H9 (cell line): Measurements from ENCODE around the gene SNX7. TPM values are rescaled to one million over a fixed set of nuclear protein-coding genes. Genes with fewer than 3 reads are reported as not detected.

Experiments
- DNase-seq: peaks from one replicate; pipeline ENCODE4 v3.0.0-alpha.2; 2017
- H2AFZ ChIP-seq: one replicate; pipeline ENCODE4 v1.6.1; 2013; ENCODE audit warnings: mild to moderate bottlenecking, low read length, control low read depth, moderate library complexity
- H2AK5ac ChIP-seq: 2 replicates; pipeline ENCODE4 v1.6.1; 2013; ENCODE audit warnings: low read length, control low read depth, mixed read lengths; ENCODE audit not compliant: insufficient read length
- H2BK120ac ChIP-seq: one replicate; pipeline ENCODE4 v1.6.1; 2013; ENCODE audit warnings: low read depth, mild to moderate bottlenecking, low read length, control low read depth, inconsistent platforms; ENCODE audit not compliant: poor library complexity, severe bottlenecking
- H2BK12ac ChIP-seq: 2 replicates; pipeline ENCODE4 v1.6.1; 2013; ENCODE audit warnings: low read length, control low read depth, mixed read lengths, low read depth; ENCODE audit not compliant: insufficient read length
- H2BK15ac ChIP-seq: 2 replicates; pipeline ENCODE4 v1.6.1; 2013; ENCODE audit warnings: low read depth, low read length, control low read depth
- H2BK20ac ChIP-seq: one replicate; pipeline ENCODE4 v1.6.1; 2013; ENCODE audit warnings: low read depth, mild to moderate bottlenecking, low read length, control low read depth, inconsistent platforms; ENCODE audit not compliant: poor library complexity, severe bottlenecking
- H2BK5ac ChIP-seq: 2 replicates; pipeline ENCODE4 v1.6.1; 2013; ENCODE audit warnings: low read length, control low read depth, mixed read lengths; ENCODE audit not compliant: insufficient read length
- H3K14ac ChIP-seq: 2 replicates; pipeline ENCODE4 v1.6.1; 2013; ENCODE audit warnings: low read length, control low read depth; ENCODE audit not compliant: insufficient read depth
- H3K18ac ChIP-seq: 2 replicates; pipeline ENCODE4 v1.6.1; 2013; ENCODE audit warnings: low read depth, mild to moderate bottlenecking, mixed read lengths, low read length, control low read depth; ENCODE audit not compliant: insufficient read length
- H3K23ac ChIP-seq: 2 replicates; pipeline ENCODE4 v1.6.1; 2013; ENCODE audit warnings: low read length, control low read depth, mixed read lengths, low read depth; ENCODE audit not compliant: insufficient read length
- H3K23me2 ChIP-seq: 2 replicates; pipeline ENCODE4 v1.6.1; 2013; ENCODE audit warnings: low read depth, mild to moderate bottlenecking, mixed read lengths, low read length, control low read depth; ENCODE audit not compliant: insufficient read length, poor library complexity, severe bottlenecking
- H3K27ac ChIP-seq: 2 replicates; pipeline ENCODE4 v1.5.1; 2013; ENCODE audit warnings: low read length, control low read depth, mixed read lengths, low read depth; ENCODE audit not compliant: insufficient read length
- H3K27me3 ChIP-seq: 2 replicates; pipeline ENCODE4 v1.6.1; 2013; ENCODE audit warnings: low read length, control low read depth, inconsistent platforms; ENCODE audit not compliant: insufficient read depth
- H3K4ac ChIP-seq: 2 replicates; pipeline ENCODE4 v1.6.1; 2013; ENCODE audit warnings: low read depth, mild to moderate bottlenecking, control low read depth, inconsistent platforms, low read length, moderate library complexity
- H3K4me1 ChIP-seq: 2 replicates; pipeline ENCODE4 v1.6.1; 2013; ENCODE audit warnings: low read length, control low read depth, inconsistent platforms; ENCODE audit not compliant: insufficient read depth
- H3K4me2 ChIP-seq: 2 replicates; pipeline ENCODE4 v1.6.1; 2013; ENCODE audit warnings: low read length, control low read depth, mixed read lengths; ENCODE audit not compliant: insufficient read length, insufficient read depth
- H3K56ac ChIP-seq: 2 replicates; pipeline ENCODE4 v1.6.1; 2013; ENCODE audit warnings: low read depth, mild to moderate bottlenecking, mixed read lengths, low read length, control low read depth; ENCODE audit not compliant: insufficient read length
- H3K79me1 ChIP-seq: 2 replicates; pipeline ENCODE4 v1.6.1; 2013; ENCODE audit warnings: low read depth, mild to moderate bottlenecking, moderate library complexity, low read length, control low read depth, inconsistent platforms; ENCODE audit not compliant: insufficient read depth, poor library complexity, severe bottlenecking
- H3K79me2 ChIP-seq: 2 replicates; pipeline ENCODE4 v1.6.1; 2013; ENCODE audit warnings: low read length, control low read depth, inconsistent platforms; ENCODE audit not compliant: insufficient read depth
- H3K9ac ChIP-seq: 2 replicates; pipeline ENCODE4 v1.6.1; 2013; ENCODE audit warnings: low read length, control low read depth, mixed read lengths; ENCODE audit not compliant: insufficient read length; ENCODE audit errors: extremely low read depth
- H3K9me3 ChIP-seq: one replicate; pipeline ENCODE4 v1.6.1; 2013; ENCODE audit warnings: low read depth, low read length, inconsistent platforms; ENCODE audit not compliant: control insufficient read depth
- H3T11ph ChIP-seq: one replicate; pipeline ENCODE4 v1.6.1; 2013; ENCODE audit warnings: mild to moderate bottlenecking, low read length, control low read depth, inconsistent platforms
- H4K20me1 ChIP-seq: one replicate; pipeline ENCODE4 v1.6.1; 2013; ENCODE audit not compliant: control insufficient read depth, insufficient read length, insufficient read depth
- H4K5ac ChIP-seq: 2 replicates; pipeline ENCODE4 v1.6.1; 2013; ENCODE audit warnings: low read depth, mild to moderate bottlenecking, mixed read lengths, low read length, control low read depth; ENCODE audit not compliant: insufficient read length
- H4K8ac ChIP-seq: replicated peaks from 2 replicates; pipeline ENCODE4 v1.6.1; 2013; ENCODE audit warnings: low read length, control low read depth, mixed read lengths, low read depth; ENCODE audit not compliant: insufficient read length
- H4K91ac ChIP-seq: 2 replicates; pipeline ENCODE4 v1.6.1; 2013; ENCODE audit warnings: low read depth, mild to moderate bottlenecking, moderate library complexity, mixed read lengths, low read length, control low read depth; ENCODE audit not compliant: insufficient read length
- H3K27ac Mint-ChIP-seq, 3 experiments: 2 replicates in 2 of 3; 3 replicates in 1 of 3; pipeline ENCODE4 v1.8.0; 2020 to 2021; ENCODE audit warnings: mixed read lengths in 3 of 3, mild to moderate bottlenecking in 1 of 3, moderate library complexity in 1 of 3
- H3K27me3 Mint-ChIP-seq: 2 replicates; pipeline ENCODE4 v1.8.0; 2021; ENCODE audit warnings: low read depth, mild to moderate bottlenecking, moderate library complexity, mixed read lengths
- H3K36me3 Mint-ChIP-seq, 3 experiments: 2 replicates in 2 of 3; 3 replicates in 1 of 3; pipeline ENCODE4 v1.8.0; 2020 to 2021; ENCODE audit warnings: low read depth in 3 of 3, mixed read lengths in 3 of 3; ENCODE audit not compliant: insufficient read depth in 1 of 3
- H3K4me1 Mint-ChIP-seq, 2 experiments: 2 replicates each; pipeline ENCODE4 v1.8.0; 2020; ENCODE audit warnings: mixed read lengths in 2 of 2
- H3K4me3 Mint-ChIP-seq, 2 experiments: 2 replicates in 1 of 2; 3 replicates in 1 of 2; pipeline ENCODE4 v1.8.0; 2020 to 2021; ENCODE audit warnings: mild to moderate bottlenecking in 2 of 2, mixed read lengths in 2 of 2, moderate library complexity in 1 of 2
- H3K9me3 Mint-ChIP-seq, 2 experiments: 2 replicates in 1 of 2; 3 replicates in 1 of 2; pipeline ENCODE4 v1.8.0; 2020; ENCODE audit warnings: mild to moderate bottlenecking in 2 of 2, mixed read lengths in 2 of 2, moderate library complexity in 1 of 2
- WGBS: extraction: QIAGEN DNeasy Blood & Tissue Kit; methylation state at CpG from one replicate; pipeline ENCODE4 v1.1.7; 2013; ENCODE audit warnings: missing lambda C conversion rate, low lambda C conversion rate, mixed read lengths; ENCODE audit not compliant: insufficient read length; ENCODE audit errors: extremely low coverage; 5-methylcytosine and 5-hydroxymethylcytosine counted together
- total RNA-seq: library from RNA; stranded (reverse); gene quantifications from 2 replicates; pipeline ENCODE4 v1.2.1, GENCODE V29; 2021
- TF ChIP-seq, protein P1 (sequence below): fragments of 200-600 bp; sonication (generic); conservative IDR thresholded peaks from 3 replicates; pipeline ENCODE4 v1.8.0; 2021; ENCODE audit warnings: antibody characterized with exemption, mild to moderate bottlenecking

The SNX7 gene
- total RNA-seq, 1 experiment from 2014 or later: 24.7 TPM

DNA sequence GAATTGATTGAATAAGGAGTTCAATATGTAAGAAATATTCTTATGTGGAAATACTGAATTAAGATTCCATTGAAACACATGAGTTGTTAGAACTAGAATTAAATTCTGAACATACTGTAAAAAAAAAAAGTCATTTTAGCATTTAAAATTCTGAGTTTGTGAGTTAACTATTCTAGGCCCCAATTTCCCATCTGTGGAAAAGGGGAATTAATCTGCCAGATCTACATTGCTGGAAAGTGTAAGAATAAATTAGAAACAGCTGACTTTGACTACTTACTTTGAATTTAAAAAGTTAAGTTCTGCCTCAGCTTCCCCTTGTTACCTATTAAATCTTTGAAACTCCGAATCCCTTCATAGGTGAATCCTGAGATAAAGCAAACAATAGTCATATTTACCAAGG, 103.0 kb downstream of the SNX7 start:
- Histone ChIP-seq H3K4me2 (no peak overlapping the region), H2BK120ac (no peak overlapping the region), H3K79me1 (no peaks in the 10 kb centered on the region), H3K27me3 (no peaks in the 10 kb centered on the region), H3K4ac (no peak overlapping the region), H2AK5ac (no peak overlapping the region), H3K4me1 (no peaks in the 10 kb centered on the region), H2AFZ (no peak overlapping the region), H4K5ac (no peak overlapping the region), H2BK12ac (no peak overlapping the region), H4K8ac (no peak overlapping the region), H3K79me2 (no peaks in the 10 kb centered on the region), H2BK5ac (no peak overlapping the region), H3K9me3 (no peaks in the 10 kb centered on the region), H3K56ac (no peak overlapping the region), H3K23ac (no peak overlapping the region), H3K14ac (no peak overlapping the region), H3K23me2 (no peaks in the 10 kb centered on the region), H2BK15ac (no peak overlapping the region), H3K18ac (no peak overlapping the region), H3K27ac (no peak overlapping the region), H3K9ac (no peak overlapping the region), H3T11ph (no peak overlapping the region), H4K91ac (no peak overlapping the region), H2BK20ac (no peak overlapping the region), H4K20me1 (no peaks in the 10 kb centered on the region)
- H3K9me3 Mint-ChIP-seq: no peaks in the 10 kb centered on the region
- WGBS: no CpG with 5 or more reads among the region's 1 CpG
- TF ChIP-seq, protein P1, sequence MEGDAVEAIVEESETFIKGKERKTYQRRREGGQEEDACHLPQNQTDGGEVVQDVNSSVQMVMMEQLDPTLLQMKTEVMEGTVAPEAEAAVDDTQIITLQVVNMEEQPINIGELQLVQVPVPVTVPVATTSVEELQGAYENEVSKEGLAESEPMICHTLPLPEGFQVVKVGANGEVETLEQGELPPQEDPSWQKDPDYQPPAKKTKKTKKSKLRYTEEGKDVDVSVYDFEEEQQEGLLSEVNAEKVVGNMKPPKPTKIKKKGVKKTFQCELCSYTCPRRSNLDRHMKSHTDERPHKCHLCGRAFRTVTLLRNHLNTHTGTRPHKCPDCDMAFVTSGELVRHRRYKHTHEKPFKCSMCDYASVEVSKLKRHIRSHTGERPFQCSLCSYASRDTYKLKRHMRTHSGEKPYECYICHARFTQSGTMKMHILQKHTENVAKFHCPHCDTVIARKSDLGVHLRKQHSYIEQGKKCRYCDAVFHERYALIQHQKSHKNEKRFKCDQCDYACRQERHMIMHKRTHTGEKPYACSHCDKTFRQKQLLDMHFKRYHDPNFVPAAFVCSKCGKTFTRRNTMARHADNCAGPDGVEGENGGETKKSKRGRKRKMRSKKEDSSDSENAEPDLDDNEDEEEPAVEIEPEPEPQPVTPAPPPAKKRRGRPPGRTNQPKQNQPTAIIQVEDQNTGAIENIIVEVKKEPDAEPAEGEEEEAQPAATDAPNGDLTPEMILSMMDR: no peak
- no peak overlapping the region for H3K4me3 Mint-ChIP-seq
- H3K4me1 Mint-ChIP-seq: no peaks in the 10 kb centered on the region
- DNase-seq: no peak
- no peaks in the 10 kb centered on the region for H3K36me3 Mint-ChIP-seq
- no peak overlapping the region for H3K27ac Mint-ChIP-seq
- no peaks in the 10 kb centered on the region for H3K27me3 Mint-ChIP-seq
